NCI-H1092 treated with DMSO at 0.1 percent for 48 hours (cell line): ENCODE results near the gene PPP2R3C.
"Not testable (repeated sequence)": the region's sequence is repeated elsewhere in the genome, so short reads cannot be mapped to it uniquely, and the experiment has no call there.

Experiments used
- DNase-seq: peaks from one replicate; lab custom pipeline; 2025; lab: John Stamatoyannopoulos, UW

Gene PPP2R3C

GRCh38 chr14:35124127-35124526 is 2.3 kb upstream of the PPP2R3C start:
- no peak for DNase-seq

- DNase-seq, result no peak
Measured at GRCh38 chr14:35123388-35123703, 1.6 kb upstream of the PPP2R3C start.

GRCh38 chr14:35122696-35123387 is 1.1 kb upstream of the PPP2R3C start:
- DNase-seq, result no peak

- no peak for DNase-seq
Measured at GRCh38 chr14:35121026-35121886, 534 bp downstream of the PPP2R3C start.

- no peak for DNase-seq
Measured at GRCh38 chr14:35117112-35117511, 4.7 kb downstream of the PPP2R3C start.

GRCh38 chr14:35116242-35116641 is 5.5 kb downstream of the PPP2R3C start:
- DNase-seq, result no peak

GRCh38 chr14:35114036-35114435 is 7.8 kb downstream of the PPP2R3C start:
- no peak for DNase-seq

- DNase-seq, result no peak
Measured at GRCh38 chr14:35113308-35113950, 8.4 kb downstream of the PPP2R3C start.

GRCh38 chr14:35112641-35113040 is 9.1 kb downstream of the PPP2R3C start:
- DNase-seq, result no peak

GRCh38 chr14:35107866-35108265 is 13.9 kb downstream of the PPP2R3C start:
- DNase-seq, result no peak

GRCh38 chr14:35094645-35095044 is 27.1 kb downstream of the PPP2R3C start:
- not testable (repeated sequence) for DNase-seq

GRCh38 chr14:35088514-35088913 is 33.3 kb downstream of the PPP2R3C start:
- no peak for DNase-seq

- DNase-seq, result no peak
Measured at GRCh38 chr14:35085441-35085840, 36.3 kb downstream of the PPP2R3C start.

- DNase-seq, result no peak
Measured at GRCh38 chr14:35083530-35084150, 38.1 kb downstream of the PPP2R3C start.

- DNase-seq, result no peak
Measured at GRCh38 chr14:35079742-35080141, 42.0 kb downstream of the PPP2R3C start.

GRCh38 chr14:35078082-35078481 is 43.7 kb downstream of the PPP2R3C start:
- no peak for DNase-seq

GRCh38 chr14:35073486-35073885 is 48.3 kb downstream of the PPP2R3C start:
- DNase-seq, result no peak

- no peak for DNase-seq
Measured at GRCh38 chr14:35072226-35072625, 49.6 kb downstream of the PPP2R3C start.

GRCh38 chr14:35068238-35069012 is 53.4 kb downstream of the PPP2R3C start:
- DNase-seq, result no peak

GRCh38 chr14:35065731-35066130 is 56.1 kb downstream of the PPP2R3C start:
- not testable (repeated sequence) for DNase-seq

GRCh38 chr14:35061113-35061791 is 60.5 kb downstream of the PPP2R3C start:
- not testable (repeated sequence) for DNase-seq
